Ovary (tissue), 3 donors: ENCODE data around the gene DARS2.

ENCODE experiments used
- CTCF ChIP-seq, 3 donors: fragments of 450-650 bp in 2 of 3; fragments of 200-600 bp in 1 of 3; IDR thresholded peaks; one replicate each; pipeline versions ENCODE4 v1.5.1 to v1.8.0; 2016 to 2022; ENCODE audit warnings: antibody characterized with exemption in 3 of 3, mild to moderate bottlenecking in 1 of 3
- POLR2A ChIP-seq: fragments of 450-650 bp; IDR thresholded peaks from one replicate; pipeline ENCODE4 v1.6.1; 2017; ENCODE audit warnings: antibody characterized with exemption, mild to moderate bottlenecking, moderate library complexity
- donor health status: DM: no; HTN: no; CAD: no.

GRCh38 chr1:173823781-173824314, 625 bp upstream of the DARS2 start:
- TF ChIP-seq CTCF (IDR thresholded peaks at IDR 0.05), result no peak
- no peak for TF ChIP-seq POLR2A
